Suprapubic skin (tissue), 3 donors: ENCODE results near the gene DNAH3.
"Not testable (repeated sequence)": the region's sequence is repeated elsewhere in the genome, so short reads cannot be mapped to it uniquely, and the experiment has no call there.

Experiments used
- CTCF ChIP-seq, 2 donors: fragments of 200-600 bp in 1 of 2; fragments of 450-650 bp in 1 of 2; sonication (generic) in 1 of 2; IDR thresholded peaks; one replicate each; pipeline ENCODE4 v1.5.1; 2016 to 2019; ENCODE audit warnings: antibody characterized with exemption in 2 of 2, mild to moderate bottlenecking in 1 of 2, moderate library complexity in 1 of 2
- EP300 ChIP-seq: sonication (generic); formaldehyde crosslinking; IDR thresholded peaks from one replicate; pipeline ENCODE4 v1.6.1; 2017; ENCODE audit warnings: antibody characterized with exemption
- POLR2A ChIP-seq, 2 donors: fragments of 450-650 bp; IDR thresholded peaks; one replicate each; pipeline ENCODE4 v1.6.1; 2017; ENCODE audit warnings: antibody characterized with exemption in 2 of 2, mild to moderate bottlenecking in 2 of 2, moderate library complexity in 2 of 2

- not testable (repeated sequence) for TF ChIP-seq CTCF (IDR thresholded peaks at IDR 0.05); POLR2A (IDR thresholded peaks at IDR 0.05); EP300
These were observed 1.7 kb upstream of the DNAH3 start for GRCh38 chr16:21152160-21153030.
